K562 (cell line): ENCODE results near the gene HELZ. TPM values are rescaled to one million over a fixed set of nuclear protein-coding genes. Genes with fewer than 3 reads are reported as not detected.

ENCODE experiments used
- ATAC-seq: fragments of 200-7000 bp; cut with Tn5 transposase; 3 replicates; pipeline ENCODE4 v1.9.1; 2020; ENCODE audit warnings: moderate library complexity
- BruUV-seq: library from RNA; stranded (reverse); fragments of 400-500 nt; replicated peaks from 2 replicates; lab custom pipeline; 2021; lab: Mats Ljungman, UMichigan
- CTCF ChIA-PET: fragments of 300-600 bp; formaldehyde crosslinking; extraction: SDS; loops from one replicate; lab custom pipeline; 2021; ENCODE audit warnings: low intra/inter-chr PET ratio; lab: Yijun Ruan, JAX
- POLR2A ChIA-PET: fragments of 300-600, 350-650 bp; sonication (Branson Sonifier 250); formaldehyde crosslinking; extraction: SDS; loops from one replicate; lab custom pipeline; 2021; ENCODE audit warnings: antibody characterized with exemption, inconsistent platforms; lab: Yijun Ruan, JAX
- DNase-seq, 4 experiments: peaks; one replicate each; pipeline versions ENCODE4 v3.0.0 to v3.0.0-alpha.2; 2011 to 2018; ENCODE audit warnings: low spot score in 3 of 4, mixed read lengths in 3 of 4; ENCODE audit errors: extremely low read depth in 1 of 4
- FAIRE-seq: peaks from 2 replicates; lab custom pipeline; 2011; peaks lifted over from hg19 to GRCh38; lab: Jason Lieb, UNC
- H2AFZ ChIP-seq: 2 replicates; pipeline ENCODE4 v1.6.0; 2011; ENCODE audit warnings: low read depth, low read length, control low read depth, inconsistent platforms
- H3K27ac ChIP-seq: fragments of 200-600 bp; 3 replicates; pipeline ENCODE4 v1.8.0; 2011; ENCODE audit warnings: low read depth, mild to moderate bottlenecking, control low read depth, inconsistent platforms, low read length, moderate library complexity, mixed read lengths; ENCODE audit errors: extremely low read depth
- H3K27me3 ChIP-seq, 2 experiments: fragments of 300-600 bp in 1 of 2; 2 replicates in 1 of 2; 3 replicates in 1 of 2; pipeline versions ENCODE4 v1.6.0 to v1.8.0; 2011; ENCODE audit warnings: inconsistent platforms in 2 of 2, low read length in 2 of 2, mild to moderate bottlenecking in 1 of 2, mixed read lengths in 1 of 2, moderate library complexity in 1 of 2; ENCODE audit not compliant: control insufficient read depth in 2 of 2, insufficient read depth in 2 of 2
- H3K36me3 ChIP-seq: fragments of 300-600 bp; 3 replicates; pipeline ENCODE4 v1.8.0; 2011; ENCODE audit warnings: mild to moderate bottlenecking, low read length, inconsistent platforms; ENCODE audit not compliant: control insufficient read depth, insufficient read depth
- H3K4me1 ChIP-seq, 2 experiments: fragments of 200-600 bp in 1 of 2; replicated peaks in 1 of 2; 2 replicates in 1 of 2; 3 replicates in 1 of 2; pipeline versions ENCODE4 v1.5.1 to v1.8.0; 2011; ENCODE audit warnings: inconsistent platforms in 2 of 2, low read length in 2 of 2, mild to moderate bottlenecking in 1 of 2, mixed read lengths in 1 of 2, moderate library complexity in 1 of 2; ENCODE audit not compliant: control insufficient read depth in 2 of 2, insufficient read depth in 2 of 2
- H3K4me2 ChIP-seq: 2 replicates; pipeline ENCODE4 v1.6.1; 2011; ENCODE audit warnings: low read length, control low read depth, inconsistent platforms, mixed read lengths; ENCODE audit not compliant: insufficient read depth
- H3K4me3 ChIP-seq: fragments of 200-600 bp; sonication (generic), shearing (Covaris generic); 2 replicates; pipeline ENCODE4 v1.5.1; 2016; ENCODE audit warnings: control low read depth, inconsistent platforms
- H3K79me2 ChIP-seq: fragments of 200-600 bp; 3 replicates; pipeline ENCODE4 v1.8.0; 2011; ENCODE audit warnings: low read length, inconsistent platforms; ENCODE audit not compliant: control insufficient read depth, insufficient read depth
- H3K9ac ChIP-seq, 2 experiments: 2 replicates each; pipeline versions ENCODE4 v1.6.0 to v1.6.1; 2011; ENCODE audit warnings: low read depth in 2 of 2, low read length in 2 of 2, control low read depth in 1 of 2, inconsistent platforms in 1 of 2, mild to moderate bottlenecking in 1 of 2, mixed read lengths in 1 of 2; ENCODE audit not compliant: insufficient read depth in 1 of 2
- H3K9me1 ChIP-seq: one replicate; pipeline ENCODE4 v1.6.0; 2011; ENCODE audit warnings: inconsistent platforms, mild to moderate bottlenecking, low read length, moderate library complexity; ENCODE audit not compliant: control insufficient read depth, insufficient read depth
- H3K9me3 ChIP-seq: replicated peaks from 2 replicates; pipeline ENCODE4 v1.5.1; 2011; ENCODE audit warnings: low read depth, low read length, inconsistent platforms; ENCODE audit not compliant: control insufficient read depth, insufficient read depth
- H4K20me1 ChIP-seq: replicated peaks from 2 replicates; pipeline ENCODE4 v1.6.1; 2011; ENCODE audit warnings: low read length, inconsistent platforms, mixed read lengths; ENCODE audit not compliant: control insufficient read depth, insufficient read depth
- HMGN3 ChIP-seq: IDR thresholded peaks from 2 replicates; pipeline ENCODE4 v1.6.1; 2011; ENCODE audit warnings: borderline replicate concordance, low read depth, mild to moderate bottlenecking, mixed read lengths, low read length; ENCODE audit not compliant: insufficient read length; ENCODE audit errors: extremely low read depth
- ZFX ChIP-seq: sonication (generic); formaldehyde crosslinking; IDR thresholded peaks from 2 replicates; pipeline ENCODE4 v1.8.0; 2022; ENCODE audit warnings: mild to moderate bottlenecking, missing genetic modification reagents, moderate library complexity
- WGBS: fragments of 100-300 bp; shearing (Covaris generic); methylation state at CpG from one replicate; pipeline ENCODE4 v1.1.6; 2016; ENCODE audit warnings: low coverage, mixed read lengths; ENCODE audit not compliant: insufficient coverage; ENCODE audit errors: missing lambda C conversion rate; 5-methylcytosine and 5-hydroxymethylcytosine counted together
- in situ Hi-C: fragments of 300-500 bp; cut with MboI; formaldehyde crosslinking; loops from 4 replicates; pipeline ENCODE4 v1.15.0; 2018; ENCODE audit warnings: inconsistent platforms, mixed read lengths
- intact Hi-C: fragments of 100-400 bp; cut with micrococcal nuclease; formaldehyde crosslinking; loops from 2 replicates; pipeline ENCODE4 v1.14.2; 2022
- polyA plus RNA-seq, 8 experiments: library from polyadenylated mRNA; depleted of rRNA in 4 of 8; stranded (reverse) in 5 of 8; unstranded in 3 of 8; fragments of >200 nt; fragmentation: Nextera tagmentation in 2 of 8; fragmentation: Illumina TruSeq in 1 of 8; extraction: Ambion mirVana in 2 of 8; extraction: Trizol in 1 of 8; gene quantifications; 2 replicates each; pipeline versions ENCODE4 v1.2.1 to v1.2.3, GENCODE V29; 2011 to 2014; ENCODE audit warnings: inconsistent platforms in 1 of 8, missing spikeins in 1 of 8
- total RNA-seq, 7 experiments: library from RNA; depleted of rRNA in 6 of 7; stranded (reverse); fragments of >200 nt in 6 of 7; fragmentation: Illumina TruSeq in 2 of 7; extraction: Trizol in 2 of 7; gene quantifications; 2 replicates each; pipeline versions ENCODE4 v1.2.1 to v1.2.3, GENCODE V29; 2011 to 2021; ENCODE audit warnings: low replicate concordance in 1 of 7
- TF ChIP-seq, protein P1 (sequence below): sonication (generic); formaldehyde crosslinking; IDR thresholded peaks from 2 replicates; pipeline ENCODE4 v1.8.0; 2023; ENCODE audit warnings: missing genetic modification reagents, mild to moderate bottlenecking, borderline replicate concordance
- TF ChIP-seq, protein P2 (sequence below): fragments of 450-650 bp; IDR thresholded peaks from one replicate; pipeline ENCODE4 v1.6.1; 2018; ENCODE audit warnings: mild to moderate bottlenecking, moderate library complexity; ENCODE audit not compliant: partially characterized antibody

Gene HELZ
- total and polyA plus RNA-seq, 9 of the 15 experiments (the other 6 are each of a cell fraction or from before 2014, with no cell fraction given) = 5.2 to 39.8 (median 17.3) TPM

DNA sequence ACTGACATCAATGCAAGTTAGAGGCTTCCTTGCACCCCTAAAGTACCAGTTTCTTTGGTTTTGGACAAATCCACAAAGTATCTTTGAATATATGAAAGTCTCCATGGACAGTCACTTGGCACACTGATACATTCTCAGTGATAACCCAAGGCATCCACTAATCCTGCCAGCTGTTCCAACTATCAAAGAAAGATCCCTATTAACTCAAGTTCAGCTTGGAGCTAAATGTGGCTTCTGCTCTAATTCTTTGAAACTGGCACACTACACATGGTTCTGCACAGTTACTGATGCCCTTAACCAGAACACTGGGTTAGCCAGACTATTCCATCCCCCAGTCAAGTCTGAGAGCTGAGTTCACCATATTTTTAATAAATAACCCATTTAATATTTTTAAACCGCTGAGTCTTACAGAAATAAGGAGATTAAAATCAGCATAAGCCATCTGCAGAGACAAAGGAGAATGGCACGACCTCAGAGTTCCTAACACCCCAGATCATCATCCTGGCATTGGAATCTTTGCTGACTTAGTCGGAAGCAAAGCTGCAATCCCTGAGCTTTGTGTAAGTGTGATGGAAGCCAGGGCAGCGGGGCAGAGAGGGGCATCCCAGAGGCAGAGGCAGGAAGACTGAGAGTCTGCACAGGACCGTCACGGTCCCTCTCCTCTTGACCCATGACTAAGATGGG lies 194.4 kb downstream of the HELZ start (continued):
- TF ChIP-seq HMGN3 = no peak
- TF ChIP-seq, protein P1, sequence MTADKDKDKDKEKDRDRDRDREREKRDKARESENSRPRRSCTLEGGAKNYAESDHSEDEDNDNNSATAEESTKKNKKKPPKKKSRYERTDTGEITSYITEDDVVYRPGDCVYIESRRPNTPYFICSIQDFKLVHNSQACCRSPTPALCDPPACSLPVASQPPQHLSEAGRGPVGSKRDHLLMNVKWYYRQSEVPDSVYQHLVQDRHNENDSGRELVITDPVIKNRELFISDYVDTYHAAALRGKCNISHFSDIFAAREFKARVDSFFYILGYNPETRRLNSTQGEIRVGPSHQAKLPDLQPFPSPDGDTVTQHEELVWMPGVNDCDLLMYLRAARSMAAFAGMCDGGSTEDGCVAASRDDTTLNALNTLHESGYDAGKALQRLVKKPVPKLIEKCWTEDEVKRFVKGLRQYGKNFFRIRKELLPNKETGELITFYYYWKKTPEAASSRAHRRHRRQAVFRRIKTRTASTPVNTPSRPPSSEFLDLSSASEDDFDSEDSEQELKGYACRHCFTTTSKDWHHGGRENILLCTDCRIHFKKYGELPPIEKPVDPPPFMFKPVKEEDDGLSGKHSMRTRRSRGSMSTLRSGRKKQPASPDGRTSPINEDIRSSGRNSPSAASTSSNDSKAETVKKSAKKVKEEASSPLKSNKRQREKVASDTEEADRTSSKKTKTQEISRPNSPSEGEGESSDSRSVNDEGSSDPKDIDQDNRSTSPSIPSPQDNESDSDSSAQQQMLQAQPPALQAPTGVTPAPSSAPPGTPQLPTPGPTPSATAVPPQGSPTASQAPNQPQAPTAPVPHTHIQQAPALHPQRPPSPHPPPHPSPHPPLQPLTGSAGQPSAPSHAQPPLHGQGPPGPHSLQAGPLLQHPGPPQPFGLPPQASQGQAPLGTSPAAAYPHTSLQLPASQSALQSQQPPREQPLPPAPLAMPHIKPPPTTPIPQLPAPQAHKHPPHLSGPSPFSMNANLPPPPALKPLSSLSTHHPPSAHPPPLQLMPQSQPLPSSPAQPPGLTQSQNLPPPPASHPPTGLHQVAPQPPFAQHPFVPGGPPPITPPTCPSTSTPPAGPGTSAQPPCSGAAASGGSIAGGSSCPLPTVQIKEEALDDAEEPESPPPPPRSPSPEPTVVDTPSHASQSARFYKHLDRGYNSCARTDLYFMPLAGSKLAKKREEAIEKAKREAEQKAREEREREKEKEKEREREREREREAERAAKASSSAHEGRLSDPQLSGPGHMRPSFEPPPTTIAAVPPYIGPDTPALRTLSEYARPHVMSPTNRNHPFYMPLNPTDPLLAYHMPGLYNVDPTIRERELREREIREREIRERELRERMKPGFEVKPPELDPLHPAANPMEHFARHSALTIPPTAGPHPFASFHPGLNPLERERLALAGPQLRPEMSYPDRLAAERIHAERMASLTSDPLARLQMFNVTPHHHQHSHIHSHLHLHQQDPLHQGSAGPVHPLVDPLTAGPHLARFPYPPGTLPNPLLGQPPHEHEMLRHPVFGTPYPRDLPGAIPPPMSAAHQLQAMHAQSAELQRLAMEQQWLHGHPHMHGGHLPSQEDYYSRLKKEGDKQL (CRISPR knock-in tag) = no peak
- TF ChIP-seq, all 486 proteins: peak for 0

- TF ChIP-seq, protein P2, sequence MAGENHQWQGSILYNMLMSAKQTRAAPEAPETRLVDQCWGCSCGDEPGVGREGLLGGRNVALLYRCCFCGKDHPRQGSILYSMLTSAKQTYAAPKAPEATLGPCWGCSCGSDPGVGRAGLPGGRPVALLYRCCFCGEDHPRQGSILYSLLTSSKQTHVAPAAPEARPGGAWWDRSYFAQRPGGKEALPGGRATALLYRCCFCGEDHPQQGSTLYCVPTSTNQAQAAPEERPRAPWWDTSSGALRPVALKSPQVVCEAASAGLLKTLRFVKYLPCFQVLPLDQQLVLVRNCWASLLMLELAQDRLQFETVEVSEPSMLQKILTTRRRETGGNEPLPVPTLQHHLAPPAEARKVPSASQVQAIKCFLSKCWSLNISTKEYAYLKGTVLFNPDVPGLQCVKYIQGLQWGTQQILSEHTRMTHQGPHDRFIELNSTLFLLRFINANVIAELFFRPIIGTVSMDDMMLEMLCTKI = no peak
- TF ChIP-seq ZFX = no peak
- H4K20me1 ChIP-seq = no peaks in the 10 kb centered on the region
- ATAC-seq (no peak), DNase-seq (no peak), FAIRE-seq (no peak)
- CTCF ChIA-PET = no interaction called here
- WGBS = 0% methylated on average over 1 of the region's 1 CpG
- H3K27me3 ChIP-seq = peaks cover 19 to 44% of the 10 kb centered on the region in 2 experiments
- no peak overlapping the region for H3K9ac ChIP-seq
- H3K36me3 ChIP-seq = no peaks in the 10 kb centered on the region; the same call in 2 of the 3 replicates
- no peak overlapping the region for H3K27ac ChIP-seq
- no peak overlapping the region for H2AFZ ChIP-seq
- no peak overlapping the region for H3K4me2 ChIP-seq
- no peaks in the 10 kb centered on the region for H3K79me2 ChIP-seq
- intact Hi-C loops (no loop called here), in situ Hi-C loops (no loop called here)
- BruUV-seq = no TSS peak
- POLR2A ChIA-PET = interaction anchor here (0.8 kb wide), 1 partner anchor 19 kb away, joined by 3 read pairs; no protein-coding TSS in a partner anchor
- no peak overlapping the region for H3K4me3 ChIP-seq
- H3K9me1 ChIP-seq = no peaks in the 10 kb centered on the region
- no peaks in the 10 kb centered on the region for H3K4me1 ChIP-seq
- H3K9me3 ChIP-seq = no peaks in the 10 kb centered on the region; the same call in 1 of the 2 replicates
Measured at GRCh38 chr17:67050066-67050465, 194.9 kb downstream of the HELZ start.
